SHP77 (cell line): Measurements from ENCODE around the gene C5AR1.
"Not testable (repeated sequence)": the region's sequence is repeated elsewhere in the genome, so short reads cannot be mapped to it uniquely, and the experiment has no call there.

Experiments used
- DNase-seq, 2 experiments: peaks; one replicate each; lab custom pipeline; 2025; lab: John Stamatoyannopoulos, UW

C5AR1 gene

GRCh38 chr19:47309608-47310007 is at the start of gene C5AR1:
C5AR1 (plus strand) TSS chr19:47309861; CDS start chr19:47309896, 35 bp downstream.
- DNase-seq: no peak

- no peak for DNase-seq
Measured at GRCh38 chr19:47260476-47260875, 49.2 kb upstream of the C5AR1 start.

- DNase-seq: not testable (repeated sequence)
Measured at GRCh38 chr19:47261946-47262793, 47.5 kb upstream of the C5AR1 start.

- no peak for DNase-seq
Measured at GRCh38 chr19:47264629-47265028, 45.0 kb upstream of the C5AR1 start.

- DNase-seq: no peak
Measured at GRCh38 chr19:47266401-47266941, 43.2 kb upstream of the C5AR1 start.

DNA sequence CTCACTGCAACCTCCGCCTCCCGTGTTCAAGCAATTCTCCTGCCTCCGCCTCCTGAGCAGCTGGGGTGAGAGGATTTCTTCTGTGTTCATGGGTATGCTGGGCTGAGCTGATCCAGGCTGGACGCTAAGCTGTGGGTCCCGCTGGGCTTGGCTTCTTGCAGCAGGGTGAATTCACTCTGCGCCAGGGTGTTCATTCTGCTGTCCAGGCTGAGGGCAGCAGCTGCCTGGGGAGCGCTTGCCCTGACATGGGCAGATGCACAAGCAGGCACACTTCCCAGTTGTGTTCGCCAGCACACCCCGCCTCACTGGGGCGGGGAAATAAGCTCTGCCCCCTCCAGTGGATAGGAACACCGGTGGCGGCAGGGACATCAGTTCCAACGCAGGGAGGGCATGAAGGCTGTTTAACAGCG is 42.3 kb upstream of the C5AR1 start:
- DNase-seq: no peak

- DNase-seq: no peak
Measured at GRCh38 chr19:47268028-47268427, 41.6 kb upstream of the C5AR1 start.

DNA sequence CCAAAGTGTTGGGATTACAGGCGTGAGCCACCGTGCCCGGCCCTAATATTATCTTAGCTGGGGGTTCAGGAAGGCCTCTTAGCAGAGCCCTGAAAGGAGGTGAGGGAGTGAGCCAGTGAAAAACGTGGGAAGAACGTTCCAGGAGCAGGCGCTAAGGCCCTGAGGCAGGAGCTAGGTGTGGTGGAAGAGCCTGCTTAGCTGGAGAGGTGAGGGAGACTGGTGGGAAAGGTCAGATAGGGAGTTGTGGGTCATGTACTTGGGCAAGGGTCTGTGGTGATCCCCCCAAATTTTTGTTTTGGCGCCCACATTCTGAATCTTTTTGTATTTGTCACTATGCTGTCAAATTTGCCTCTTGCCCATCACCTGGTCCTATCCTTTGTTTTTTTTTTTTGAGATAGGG is 40.1 kb upstream of the C5AR1 start:
- DNase-seq: no peak

DNA sequence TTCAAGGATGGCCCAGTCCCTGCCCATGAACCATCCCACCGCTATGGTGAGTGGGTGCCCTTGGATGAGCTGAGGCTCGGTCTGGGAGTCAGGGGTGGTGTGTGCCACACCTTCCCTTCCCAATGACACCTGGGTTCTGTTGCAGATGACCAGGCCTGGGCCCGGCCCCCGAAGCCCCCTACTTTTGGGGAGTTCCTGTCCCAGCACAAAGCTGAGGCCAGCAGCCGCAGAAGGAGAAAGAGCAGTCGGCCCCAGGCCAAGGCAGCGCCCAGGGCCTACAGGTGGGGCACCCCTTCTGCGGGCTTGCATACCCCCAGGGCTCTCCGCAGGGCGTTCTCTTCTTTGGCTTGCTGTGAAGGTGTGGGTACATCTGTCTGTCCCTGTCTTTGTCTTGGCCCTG is 39.3 kb upstream of the C5AR1 start:
- DNase-seq: no peak

GRCh38 chr19:47271949-47272348 is 37.7 kb upstream of the C5AR1 start:
- no peak for DNase-seq

- no peak for DNase-seq
Measured at GRCh38 chr19:47272448-47273312, 37.0 kb upstream of the C5AR1 start.

- DNase-seq: peak; percentile 72 to 74
Measured at GRCh38 chr19:47273313-47274070, 36.2 kb upstream of the C5AR1 start.

GRCh38 chr19:47274071-47274890 is 35.4 kb upstream of the C5AR1 start, which contains the start of gene INAFM1:
INAFM1 (plus strand) TSS chr19:47274885; CDS start chr19:47274920, 35 bp downstream.
- DNase-seq: peak; percentile 63 to 83

- no peak for DNase-seq
Measured at GRCh38 chr19:47274891-47275761, 34.5 kb upstream of the C5AR1 start.

- DNase-seq: no peak
Measured at GRCh38 chr19:47275791-47276461, 33.7 kb upstream of the C5AR1 start.

- DNase-seq: not testable (repeated sequence)
Measured at GRCh38 chr19:47276513-47276912, 33.1 kb upstream of the C5AR1 start.

DNA sequence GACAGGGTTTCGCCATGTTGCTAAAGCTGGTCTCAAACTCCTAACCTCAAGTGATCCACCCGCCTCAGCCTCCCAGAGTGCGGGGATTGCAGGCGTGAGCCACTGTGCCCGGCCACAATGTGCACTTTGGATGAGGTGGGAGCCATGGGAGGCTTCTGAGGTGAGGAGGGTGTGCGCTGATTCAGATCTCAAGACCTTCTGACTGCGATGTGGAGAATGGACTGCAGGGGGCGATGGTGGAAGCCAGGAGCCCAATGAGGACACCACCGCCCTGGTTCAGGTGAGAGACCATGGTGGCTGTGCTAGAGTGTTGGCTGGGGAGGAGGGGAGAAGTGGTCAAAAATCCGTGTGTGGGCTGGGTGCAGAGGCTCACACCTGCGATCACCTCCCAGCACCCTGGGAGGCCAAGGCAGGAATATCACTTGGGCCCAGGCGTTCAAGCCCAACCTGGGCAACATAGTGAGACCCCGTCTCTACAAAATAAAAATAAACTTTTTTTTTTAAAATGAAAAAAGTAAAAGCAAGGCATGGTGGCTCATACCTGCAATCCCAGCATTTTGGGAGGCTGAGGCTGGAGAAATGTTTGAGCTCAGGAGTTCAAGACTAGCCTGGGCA is 29.4 kb upstream of the C5AR1 start:
- peak in 1 of 2 experiments; percentile 59 for DNase-seq

DNA sequence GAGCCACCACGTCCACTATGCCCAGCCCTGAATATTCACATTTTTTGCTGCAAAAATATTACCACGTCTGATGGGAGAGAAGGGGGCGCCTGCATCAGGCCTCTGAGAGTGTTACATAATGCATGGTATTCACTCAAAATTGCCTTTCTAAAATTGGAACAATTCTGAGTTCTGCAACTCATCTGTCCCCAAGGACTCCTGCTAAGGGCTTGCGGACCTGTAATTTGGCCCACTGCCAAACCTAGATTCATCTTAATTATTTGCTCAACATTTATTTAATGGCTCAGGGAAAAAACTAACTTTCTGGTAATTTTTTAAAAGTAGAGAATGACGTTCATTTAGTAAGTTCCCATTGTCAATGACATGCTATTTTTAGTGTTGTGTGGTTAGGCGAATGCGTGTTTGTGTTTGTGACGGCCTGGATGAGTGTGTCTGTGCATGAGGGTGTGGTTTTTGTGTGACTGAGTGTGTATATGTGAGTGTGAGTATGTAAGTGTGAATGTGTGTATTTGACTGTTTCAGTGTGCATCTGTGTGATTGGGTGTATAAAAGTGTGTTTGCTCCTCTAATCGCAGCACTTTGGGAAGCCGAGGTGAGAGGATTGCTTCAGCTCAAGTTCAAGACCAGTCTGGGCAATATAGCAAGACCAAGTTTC is 26.1 kb upstream of the C5AR1 start:
- DNase-seq: no peak
